Measurements from ENCODE around the gene PRSS12. TPM values are rescaled to one million over a fixed set of nuclear protein-coding genes. Genes with fewer than 3 reads are reported as not detected.

The PRSS12 gene
- total RNA-seq, 4 donors from 2014 or later = 0.09 to 0.29 TPM; not detected in 2

GRCh38 chr4:118351851-118352827, 664 bp downstream of the PRSS12 start:
- Histone ChIP-seq H3K27ac (no peak overlapping the region), H3K9me3 (no peaks in the 10 kb centered on the region), H3K4me1 (peaks cover 4% of the 10 kb centered on the region in 2 donors), H3K36me3 (no peaks in the 10 kb centered on the region), H3K4me3 (peak overlapping the region; percentile 34 to 45 (median 40)), H3K27me3 (peaks cover 43 to 56% (median 45%) of the 10 kb centered on the region in 3 donors)
- ATAC-seq (no peak), DNase-seq (peak in 1 of 2 donors; percentile 1)
- intact Hi-C loops (cut with DNase I; ENCODE audit: low total_unique reads) (no loop called here), in situ Hi-C loops (cut with MboI; ENCODE audit: low sequenced_read_pairs in 4 of 4) (no loop called here)
- TF ChIP-seq, protein P1, sequence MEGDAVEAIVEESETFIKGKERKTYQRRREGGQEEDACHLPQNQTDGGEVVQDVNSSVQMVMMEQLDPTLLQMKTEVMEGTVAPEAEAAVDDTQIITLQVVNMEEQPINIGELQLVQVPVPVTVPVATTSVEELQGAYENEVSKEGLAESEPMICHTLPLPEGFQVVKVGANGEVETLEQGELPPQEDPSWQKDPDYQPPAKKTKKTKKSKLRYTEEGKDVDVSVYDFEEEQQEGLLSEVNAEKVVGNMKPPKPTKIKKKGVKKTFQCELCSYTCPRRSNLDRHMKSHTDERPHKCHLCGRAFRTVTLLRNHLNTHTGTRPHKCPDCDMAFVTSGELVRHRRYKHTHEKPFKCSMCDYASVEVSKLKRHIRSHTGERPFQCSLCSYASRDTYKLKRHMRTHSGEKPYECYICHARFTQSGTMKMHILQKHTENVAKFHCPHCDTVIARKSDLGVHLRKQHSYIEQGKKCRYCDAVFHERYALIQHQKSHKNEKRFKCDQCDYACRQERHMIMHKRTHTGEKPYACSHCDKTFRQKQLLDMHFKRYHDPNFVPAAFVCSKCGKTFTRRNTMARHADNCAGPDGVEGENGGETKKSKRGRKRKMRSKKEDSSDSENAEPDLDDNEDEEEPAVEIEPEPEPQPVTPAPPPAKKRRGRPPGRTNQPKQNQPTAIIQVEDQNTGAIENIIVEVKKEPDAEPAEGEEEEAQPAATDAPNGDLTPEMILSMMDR (IDR thresholded peaks at IDR 0.05 in 4 of 5, conservative IDR thresholded peaks at IDR 0.05 in 1 of 5) = no peak
- no peak for TF ChIP-seq POLR2A (IDR thresholded peaks at IDR 0.05)

DNA sequence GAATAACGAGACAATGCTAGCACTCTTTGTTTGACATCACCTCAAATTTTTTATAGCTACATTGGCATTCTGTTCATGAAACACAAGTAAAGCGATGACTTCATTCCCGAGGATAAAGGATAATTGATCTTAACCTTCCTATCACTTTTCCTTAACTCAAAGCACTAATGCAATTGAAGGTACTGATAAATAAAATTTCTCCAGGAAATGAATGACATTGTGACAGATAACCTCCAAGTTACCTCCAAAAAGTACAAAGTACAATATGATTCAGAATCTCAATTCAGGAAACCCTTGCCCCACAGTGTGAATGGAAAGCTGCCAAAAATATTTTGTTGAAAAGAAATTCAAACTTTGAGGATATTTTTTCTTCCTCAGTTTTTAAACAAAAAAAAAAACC, 1.8 kb downstream of the PRSS12 start:
- intact Hi-C loops (cut with DNase I; ENCODE audit: low total_unique reads) (no loop called here), in situ Hi-C loops (cut with MboI; ENCODE audit: low sequenced_read_pairs in 4 of 4) (no loop called here)
- H3K27ac ChIP-seq = no peak overlapping the region
- H3K4me3 ChIP-seq = no peak overlapping the region
- H3K27me3 ChIP-seq = peaks cover 41 to 52% (median 45%) of the 10 kb centered on the region in 3 donors
- no peak for DNase-seq
- peaks cover 4% of the 10 kb centered on the region in 2 donors for H3K4me1 ChIP-seq
- H3K9me3 ChIP-seq = no peaks in the 10 kb centered on the region
- TF ChIP-seq POLR2A (IDR thresholded peaks at IDR 0.05) = no peak
- H3K36me3 ChIP-seq = no peaks in the 10 kb centered on the region
- no peak for ATAC-seq

GRCh38 chr4:118348886-118349285, 3.9 kb downstream of the PRSS12 start:
- Histone ChIP-seq H3K4me1 (peaks cover 4% of the 10 kb centered on the region in 2 donors), H3K9me3 (no peaks in the 10 kb centered on the region), H3K36me3 (no peaks in the 10 kb centered on the region), H3K4me3 (no peak overlapping the region), H3K27ac (no peak overlapping the region), H3K27me3 (peaks cover 25 to 33% (median 29%) of the 10 kb centered on the region in 3 donors)
- DNase-seq (no peak), ATAC-seq (no peak)
- TF ChIP-seq, protein P1 (IDR thresholded peaks at IDR 0.05 in 4 of 5, conservative IDR thresholded peaks at IDR 0.05 in 1 of 5) = no peak
- no peak for TF ChIP-seq POLR2A (IDR thresholded peaks at IDR 0.05)
- in situ Hi-C loops (cut with MboI; ENCODE audit: low sequenced_read_pairs in 4 of 4) (no loop called here), intact Hi-C loops (cut with DNase I; ENCODE audit: low total_unique reads) (no loop called here)

DNA sequence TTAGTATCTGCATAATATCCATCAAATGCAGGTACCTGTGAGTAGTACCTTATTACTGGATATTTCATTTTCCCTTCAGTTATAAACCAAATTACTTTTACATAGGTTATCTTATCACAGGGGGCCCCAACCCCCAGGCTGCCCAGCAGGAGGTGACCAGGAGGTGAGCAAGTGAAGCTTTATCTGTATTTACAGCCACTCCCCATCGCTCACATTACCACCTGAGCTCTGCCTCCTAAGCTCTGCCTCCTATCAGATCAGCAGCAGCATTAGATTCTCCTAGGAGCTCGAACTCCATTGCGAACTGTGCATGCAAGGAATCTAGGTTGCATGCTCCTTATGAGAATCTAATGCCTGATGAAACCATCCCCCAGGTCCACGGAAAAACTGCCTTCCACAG, 6.3 kb downstream of the PRSS12 start:
- in situ Hi-C loops (cut with MboI; ENCODE audit: low sequenced_read_pairs in 4 of 4) = no loop called here
- no peaks in the 10 kb centered on the region for H3K4me1 ChIP-seq
- no peak overlapping the region for H3K27ac ChIP-seq
- no peak for ATAC-seq
- intact Hi-C loops (cut with DNase I; ENCODE audit: low total_unique reads) = no loop called here
- H3K27me3 ChIP-seq = peaks cover 4 to 10% (median 9%) of the 10 kb centered on the region in 3 donors
- DNase-seq = no peak
- no peak overlapping the region for H3K4me3 ChIP-seq
- no peaks in the 10 kb centered on the region for H3K36me3 ChIP-seq
- TF ChIP-seq, protein P1 (IDR thresholded peaks at IDR 0.05 in 4 of 5, conservative IDR thresholded peaks at IDR 0.05 in 1 of 5) = no peak
- TF ChIP-seq POLR2A (IDR thresholded peaks at IDR 0.05) = no peak
- H3K9me3 ChIP-seq = no peaks in the 10 kb centered on the region

GRCh38 chr4:118345813-118346212, 7.0 kb downstream of the PRSS12 start:
- ATAC-seq (no peak), DNase-seq (no peak)
- Histone ChIP-seq H3K27me3 (peaks cover 0 to 4% (median 4%) of the 10 kb centered on the region in 3 donors), H3K9me3 (no peaks in the 10 kb centered on the region), H3K4me1 (no peaks in the 10 kb centered on the region), H3K4me3 (no peak overlapping the region), H3K27ac (no peak overlapping the region), H3K36me3 (no peaks in the 10 kb centered on the region)
- no peak for TF ChIP-seq POLR2A (IDR thresholded peaks at IDR 0.05)
- TF ChIP-seq, protein P1 (IDR thresholded peaks at IDR 0.05 in 4 of 5, conservative IDR thresholded peaks at IDR 0.05 in 1 of 5) = no peak
- intact Hi-C loops (cut with DNase I; ENCODE audit: low total_unique reads) (no loop called here), in situ Hi-C loops (cut with MboI; ENCODE audit: low sequenced_read_pairs in 4 of 4) (no loop called here)
